GM12878 (cell line): ENCODE data around the gene TELO2. TPM values are rescaled to one million over a fixed set of nuclear protein-coding genes. Genes with fewer than 3 reads are reported as not detected.

Experiments used
- ATAC-seq: fragments of 200-7000 bp; cut with Tn5 transposase; 3 replicates; pipeline ENCODE4 v1.9.1; 2020; ENCODE audit warnings: mild to moderate bottlenecking, moderate library complexity
- BruUV-seq: library from RNA; stranded (reverse); fragments of 400-500 nt; replicated peaks from 2 replicates; lab custom pipeline; 2021; lab: Mats Ljungman, UMichigan
- CTCF ChIA-PET: fragments of 300-600 bp; sonication (Branson Sonifier 250); formaldehyde crosslinking; extraction: SDS; loops from one replicate; lab custom pipeline; 2021; ENCODE audit warnings: inconsistent platforms; lab: Yijun Ruan, JAX
- POLR2A ChIA-PET: fragments of 350-600 bp; formaldehyde crosslinking; extraction: SDS; loops from one replicate; lab custom pipeline; 2021; ENCODE audit warnings: inconsistent platforms; lab: Charles Lee
- RAD21 ChIA-PET: fragments of 300-600 bp; sonication (Branson Sonifier 250); formaldehyde crosslinking; loops from one replicate; lab custom pipeline; 2023; ENCODE audit warnings: antibody characterized with exemption; ENCODE audit not compliant: unreplicated experiment; lab: Charles Lee
- SMC1A ChIA-PET: fragments of 300-600 bp; sonication (Branson Sonifier 250); formaldehyde crosslinking; loops from one replicate; lab custom pipeline; 2023; ENCODE audit not compliant: unreplicated experiment, uncharacterized antibody; lab: Charles Lee
- DNase-seq: peaks from one replicate; pipeline ENCODE4 v3.0.0-alpha.2; 2011; ENCODE audit warnings: low read depth, low spot score
- FAIRE-seq: peaks from 3 replicates; lab custom pipeline; 2011; peaks lifted over from hg19 to GRCh38; lab: Jason Lieb, UNC
- H2AFZ ChIP-seq: 2 replicates; pipeline ENCODE4 v1.6.0; 2011; ENCODE audit warnings: low read depth, low read length, control low read depth; ENCODE audit not compliant: control insufficient read depth
- H3K27ac ChIP-seq: 2 replicates; pipeline ENCODE4 v1.5.1; 2011; ENCODE audit warnings: control low read depth; ENCODE audit not compliant: control insufficient read depth, insufficient read depth
- H3K27me3 ChIP-seq, 2 experiments: replicated peaks in 1 of 2; 2 replicates each; pipeline versions ENCODE4 v1.6.0 to v1.6.1; 2011; ENCODE audit warnings: low read length in 1 of 2; ENCODE audit not compliant: control insufficient read depth in 2 of 2, insufficient read depth in 2 of 2
- H3K36me3 ChIP-seq, 2 experiments: 2 replicates each; pipeline ENCODE4 v1.5.1; 2011; ENCODE audit warnings: low read length in 1 of 2; ENCODE audit not compliant: control insufficient read depth in 2 of 2, insufficient read depth in 2 of 2
- H3K4me1 ChIP-seq: 2 replicates; pipeline ENCODE4 v1.6.1; 2011; ENCODE audit warnings: mild to moderate bottlenecking, low read length, moderate library complexity, mixed read lengths; ENCODE audit not compliant: control insufficient read depth, insufficient read depth
- H3K4me2 ChIP-seq: 2 replicates; pipeline ENCODE4 v1.6.0; 2011; ENCODE audit warnings: control low read depth; ENCODE audit not compliant: control insufficient read depth, insufficient read depth
- H3K4me3 ChIP-seq: fragments of 200-600 bp; sonication (generic); 2 replicates; pipeline ENCODE4 v1.5.1; 2016
- H3K79me2 ChIP-seq: 2 replicates; pipeline ENCODE4 v1.6.0; 2011; ENCODE audit warnings: low read length; ENCODE audit not compliant: control insufficient read depth, insufficient read depth
- H3K9ac ChIP-seq: 2 replicates; pipeline ENCODE4 v1.8.0; 2011; ENCODE audit warnings: low read length, control low read depth, mixed read lengths; ENCODE audit not compliant: control insufficient read depth, insufficient read depth
- H3K9me3 ChIP-seq: replicated peaks from 3 replicates; pipeline ENCODE4 v1.5.1; 2011; ENCODE audit warnings: mild to moderate bottlenecking, low read length; ENCODE audit not compliant: control insufficient read depth, insufficient read depth
- H4K20me1 ChIP-seq: 2 replicates; pipeline ENCODE4 v1.6.0; 2011; ENCODE audit not compliant: control insufficient read depth, insufficient read depth
- BRCA1 ChIP-seq: IDR thresholded peaks from 2 replicates; pipeline ENCODE4 v1.6.1; 2011; ENCODE audit warnings: low read depth, low read length, improper control_type of control experiment
- JUNB ChIP-seq: IDR thresholded peaks from 2 replicates; pipeline ENCODE4 v1.6.1; 2016; ENCODE audit warnings: antibody characterized with exemption, mild to moderate bottlenecking
- KDM1A ChIP-seq: fragments of 200-600 bp; sonication (generic); IDR thresholded peaks from 2 replicates; pipeline ENCODE4 v1.6.1; 2016; ENCODE audit warnings: borderline replicate concordance
- MTA2 ChIP-seq: fragments of 450-650 bp; IDR thresholded peaks from 2 replicates; pipeline ENCODE4 v1.6.1; 2016; ENCODE audit warnings: low read depth, mild to moderate bottlenecking, moderate library complexity
- PAX8 ChIP-seq: fragments of 450-650 bp; IDR thresholded peaks from 2 replicates; pipeline ENCODE4 v1.6.1; 2017; ENCODE audit warnings: mild to moderate bottlenecking, moderate library complexity
- PML ChIP-seq: IDR thresholded peaks from 2 replicates; pipeline ENCODE4 v1.6.1; 2012; ENCODE audit warnings: low read length, inconsistent platforms
- POU2F2 ChIP-seq: IDR thresholded peaks from 3 replicates; pipeline ENCODE4 v1.6.1; 2011; ENCODE audit warnings: low read depth, mild to moderate bottlenecking, low read length, borderline replicate concordance
- RFX5 ChIP-seq: IDR thresholded peaks from 2 replicates; pipeline ENCODE4 v1.6.1; 2011; ENCODE audit warnings: low read depth, low read length, improper control_type of control experiment
- RUNX3 ChIP-seq: IDR thresholded peaks from 2 replicates; pipeline ENCODE4 v1.6.1; 2012; ENCODE audit warnings: low read length, inconsistent platforms
- TCF12 ChIP-seq: IDR thresholded peaks from 2 replicates; pipeline ENCODE4 v1.6.1; 2011; ENCODE audit warnings: low read depth, mild to moderate bottlenecking, low read length
- YBX1 ChIP-seq: fragments of 450-650 bp; IDR thresholded peaks from 2 replicates; pipeline ENCODE4 v1.6.1; 2016; ENCODE audit warnings: antibody characterized with exemption
- ZNF274 ChIP-seq: IDR thresholded peaks from one replicate; pipeline ENCODE4 v1.8.0; 2011; ENCODE audit not compliant: insufficient read length, insufficient read depth
- WGBS: methylation state at CpG from one replicate; pipeline ENCODE4 v1.1.6; 2016; ENCODE audit warnings: low lambda C conversion rate; ENCODE audit not compliant: insufficient replicate concordance, insufficient coverage; ENCODE audit errors: missing lambda C conversion rate; 5-methylcytosine and 5-hydroxymethylcytosine counted together
- in situ Hi-C: fragments of 300-500 bp; cut with MboI; formaldehyde crosslinking; loops from 9 replicates; pipeline ENCODE4 v1.14.3; 2018; ENCODE audit warnings: mixed read lengths
- intact Hi-C: fragments of 100-400 bp; cut with micrococcal nuclease; formaldehyde crosslinking; loops from one replicate; pipeline ENCODE4 v1.14.2; 2022; ENCODE audit not compliant: unreplicated experiment
- polyA plus RNA-seq, 11 experiments: library from polyadenylated mRNA; depleted of rRNA in 4 of 11; unstranded in 6 of 11; stranded (reverse) in 5 of 11; fragments of >200 nt; fragmentation: Nextera tagmentation in 4 of 11; fragmentation: Illumina TruSeq in 1 of 11; extraction: Ambion mirVana in 4 of 11; extraction: Trizol in 1 of 11; gene quantifications; 1 replicate in 1 of 11; 2 replicates in 10 of 11; pipeline versions ENCODE4 v1.2.1 to v1.2.3, GENCODE V29; 2011 to 2016; ENCODE audit warnings: inconsistent platforms in 2 of 11, missing spikeins in 2 of 11, low read depth in 1 of 11
- total RNA-seq, 4 experiments: library from RNA; depleted of rRNA in 3 of 4; stranded (reverse); fragments of >200 nt in 3 of 4; fragmentation: Illumina TruSeq in 1 of 4; extraction: Trizol in 1 of 4; gene quantifications; 2 replicates each; pipeline versions ENCODE4 v1.2.1 to v1.2.3, GENCODE V29; 2013 to 2021
- TF ChIP-seq, protein P1 (sequence below): IDR thresholded peaks from 2 replicates; pipeline ENCODE4 v1.6.1; 2011; ENCODE audit warnings: borderline replicate concordance, low read depth, mild to moderate bottlenecking, moderate library complexity, mixed read lengths, low read length; ENCODE audit not compliant: insufficient read depth; ENCODE audit errors: extremely low read length
- TF ChIP-seq, protein P2 (sequence below): fragments of 450-650 bp; formaldehyde crosslinking; IDR thresholded peaks from 2 replicates; pipeline ENCODE4 v1.4.0; 2020; ENCODE audit warnings: mild to moderate bottlenecking, moderate library complexity

Gene TELO2
- total and polyA plus RNA-seq, 10 of the 15 experiments (the other 5 are each of a cell fraction or from before 2014, with no cell fraction given) = 0.55 to 72.8 (median 18.6) TPM

DNA sequence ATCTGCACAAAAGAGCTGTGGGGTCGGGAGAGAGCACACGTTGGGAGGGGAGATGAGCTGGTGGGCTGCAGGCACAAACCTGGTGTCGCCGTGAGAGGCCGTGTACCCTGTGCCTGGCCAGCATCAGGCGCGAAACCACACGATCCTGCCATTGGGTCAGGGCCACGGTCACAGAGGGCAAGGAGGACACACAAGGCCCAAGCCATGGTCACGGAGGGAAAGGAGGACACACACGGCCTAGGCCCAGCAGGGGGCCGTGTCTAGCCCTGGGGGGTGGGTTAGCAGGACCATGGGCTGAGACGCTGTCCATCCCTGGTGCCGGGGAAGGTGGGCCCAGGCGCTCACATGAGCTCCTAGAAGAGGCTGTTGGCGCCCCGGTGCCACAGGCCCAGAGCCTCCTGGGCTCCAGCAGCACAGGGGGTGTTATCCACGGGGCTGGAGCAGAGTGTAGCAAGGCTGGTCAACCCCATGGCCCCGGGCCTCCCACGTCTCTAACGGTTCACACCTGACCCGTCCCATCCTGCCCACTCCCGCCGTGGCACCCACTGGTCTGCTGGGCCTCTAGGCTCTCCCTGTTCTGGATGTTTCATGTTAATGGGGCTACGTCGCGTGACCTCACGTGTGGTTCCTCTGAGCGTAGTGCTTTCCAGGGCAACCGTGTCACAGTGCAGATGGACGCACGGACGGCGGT lies 41.3 kb upstream of the TELO2 start:
- Histone ChIP-seq H2AFZ (no peak overlapping the region), H3K27ac (no peak overlapping the region), H3K27me3 (no peaks in the 10 kb centered on the region), H3K4me1 (no peaks in the 10 kb centered on the region), H4K20me1 (no peaks in the 10 kb centered on the region), H3K9ac (no peak overlapping the region), H3K36me3 (no peaks in the 10 kb centered on the region; a peak in 3 of 4 replicates), H3K9me3 (no peaks in the 10 kb centered on the region), H3K79me2 (no peaks in the 10 kb centered on the region), H3K4me2 (no peak overlapping the region), H3K4me3 (no peak overlapping the region)
- TF ChIP-seq YBX1 (no peak), PAX8 (no peak), KDM1A (no peak), PML (no peak), TCF12 (no peak)
- TF ChIP-seq, protein P1, sequence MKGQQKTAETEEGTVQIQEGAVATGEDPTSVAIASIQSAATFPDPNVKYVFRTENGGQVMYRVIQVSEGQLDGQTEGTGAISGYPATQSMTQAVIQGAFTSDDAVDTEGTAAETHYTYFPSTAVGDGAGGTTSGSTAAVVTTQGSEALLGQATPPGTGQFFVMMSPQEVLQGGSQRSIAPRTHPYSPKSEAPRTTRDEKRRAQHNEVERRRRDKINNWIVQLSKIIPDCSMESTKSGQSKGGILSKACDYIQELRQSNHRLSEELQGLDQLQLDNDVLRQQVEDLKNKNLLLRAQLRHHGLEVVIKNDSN = no peak
- 95% methylated on average over 34 of the region's 34 CpGs for WGBS
- intact Hi-C loops = no loop called here
- no peak for DNase-seq
- POLR2A ChIA-PET = no interaction called here
- FAIRE-seq = no peak
- no TSS peak for BruUV-seq
- RAD21 ChIA-PET = no interaction called here
- ATAC-seq = no peak
- SMC1A ChIA-PET = no interaction called here
- CTCF ChIA-PET = no interaction called here
- in situ Hi-C loops = no loop called here

DNA sequence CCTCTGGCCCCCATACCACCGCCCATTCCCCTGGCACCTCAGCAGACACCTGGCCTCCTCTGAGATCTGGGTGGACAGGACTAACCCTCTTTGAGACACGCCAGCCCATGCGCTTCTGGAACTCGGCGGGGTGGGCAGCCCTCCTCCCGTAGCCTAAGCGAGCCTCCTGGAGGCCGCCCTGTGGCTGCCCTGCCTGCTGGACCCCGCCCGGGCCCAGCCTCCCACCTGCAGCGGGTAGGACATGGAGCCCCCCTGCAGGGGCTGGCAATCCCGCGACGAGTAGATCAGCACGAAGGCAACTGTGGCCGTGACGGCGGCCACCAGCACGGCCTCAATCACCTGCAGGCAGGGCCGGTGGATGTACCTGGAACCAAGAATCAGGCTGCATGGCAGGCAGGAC lies 40.6 kb upstream of the TELO2 start:
- Histone ChIP-seq H3K27me3 (no peaks in the 10 kb centered on the region), H2AFZ (no peak overlapping the region), H3K27ac (no peak overlapping the region), H3K4me1 (no peaks in the 10 kb centered on the region), H3K79me2 (no peaks in the 10 kb centered on the region), H3K9ac (no peak overlapping the region), H3K4me2 (no peak overlapping the region), H3K36me3 (no peaks in the 10 kb centered on the region; a peak in 3 of 4 replicates), H3K9me3 (no peaks in the 10 kb centered on the region), H3K4me3 (no peak overlapping the region), H4K20me1 (no peaks in the 10 kb centered on the region)
- CTCF ChIA-PET = no interaction called here
- no TSS peak for BruUV-seq
- RAD21 ChIA-PET = no interaction called here
- no peak for DNase-seq
- WGBS = 89% methylated on average over 13 of the region's 20 CpGs
- in situ Hi-C loops (no loop called here), intact Hi-C loops (no loop called here)
- no peak for FAIRE-seq
- TF ChIP-seq RFX5 (no peak), RUNX3 (no peak), ZNF274 (no peak), MTA2 (no peak), BRCA1 (no peak), POU2F2 (no peak), JUNB (no peak)
- TF ChIP-seq, protein P2, sequence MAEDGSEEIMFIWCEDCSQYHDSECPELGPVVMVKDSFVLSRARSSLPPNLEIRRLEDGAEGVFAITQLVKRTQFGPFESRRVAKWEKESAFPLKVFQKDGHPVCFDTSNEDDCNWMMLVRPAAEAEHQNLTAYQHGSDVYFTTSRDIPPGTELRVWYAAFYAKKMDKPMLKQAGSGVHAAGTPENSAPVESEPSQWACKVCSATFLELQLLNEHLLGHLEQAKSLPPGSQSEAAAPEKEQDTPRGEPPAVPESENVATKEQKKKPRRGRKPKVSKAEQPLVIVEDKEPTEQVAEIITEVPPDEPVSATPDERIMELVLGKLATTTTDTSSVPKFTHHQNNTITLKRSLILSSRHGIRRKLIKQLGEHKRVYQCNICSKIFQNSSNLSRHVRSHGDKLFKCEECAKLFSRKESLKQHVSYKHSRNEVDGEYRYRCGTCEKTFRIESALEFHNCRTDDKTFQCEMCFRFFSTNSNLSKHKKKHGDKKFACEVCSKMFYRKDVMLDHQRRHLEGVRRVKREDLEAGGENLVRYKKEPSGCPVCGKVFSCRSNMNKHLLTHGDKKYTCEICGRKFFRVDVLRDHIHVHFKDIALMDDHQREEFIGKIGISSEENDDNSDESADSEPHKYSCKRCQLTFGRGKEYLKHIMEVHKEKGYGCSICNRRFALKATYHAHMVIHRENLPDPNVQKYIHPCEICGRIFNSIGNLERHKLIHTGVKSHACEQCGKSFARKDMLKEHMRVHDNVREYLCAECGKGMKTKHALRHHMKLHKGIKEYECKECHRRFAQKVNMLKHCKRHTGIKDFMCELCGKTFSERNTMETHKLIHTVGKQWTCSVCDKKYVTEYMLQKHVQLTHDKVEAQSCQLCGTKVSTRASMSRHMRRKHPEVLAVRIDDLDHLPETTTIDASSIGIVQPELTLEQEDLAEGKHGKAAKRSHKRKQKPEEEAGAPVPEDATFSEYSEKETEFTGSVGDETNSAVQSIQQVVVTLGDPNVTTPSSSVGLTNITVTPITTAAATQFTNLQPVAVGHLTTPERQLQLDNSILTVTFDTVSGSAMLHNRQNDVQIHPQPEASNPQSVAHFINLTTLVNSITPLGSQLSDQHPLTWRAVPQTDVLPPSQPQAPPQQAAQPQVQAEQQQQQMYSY (CRISPR knock-in tag) = no peak
- SMC1A ChIA-PET = no interaction called here
- POLR2A ChIA-PET = no interaction called here
- no peak for ATAC-seq
